IMR-90 (cell line): ENCODE data around the gene DAAM1. TPM values are rescaled to one million over a fixed set of nuclear protein-coding genes. Genes with fewer than 3 reads are reported as not detected.

Source experiments
- ATAC-seq: fragments of 200-7000 bp; cut with Tn5 transposase; 2 replicates; pipeline ENCODE4 v1.9.1; 2020; ENCODE audit warnings: low read depth, mild to moderate bottlenecking, moderate library complexity
- BruUV-seq: library from RNA; stranded (reverse); fragments of 400-500 nt; replicated peaks from 2 replicates; lab custom pipeline; 2021; lab: Mats Ljungman, UMichigan
- CTCF ChIA-PET: fragments of 300-600 bp; formaldehyde crosslinking; extraction: SDS; loops from one replicate; lab custom pipeline; 2021; ENCODE audit warnings: antibody characterized with exemption; lab: Yijun Ruan, JAX
- POLR2A ChIA-PET: fragments of 300-600 bp; sonication (Branson Sonifier 250); formaldehyde crosslinking; loops from one replicate; lab custom pipeline; 2022; ENCODE audit warnings: antibody characterized with exemption; ENCODE audit not compliant: unreplicated experiment; lab: Charles Lee
- DNase-seq: peaks from one replicate; pipeline ENCODE4 v3.0.0; 2013
- H2AFZ ChIP-seq: replicated peaks from 2 replicates; pipeline ENCODE3; 2013; ENCODE audit warnings: low read length, mild to moderate bottlenecking; ENCODE audit not compliant: poor library complexity
- H2AK5ac ChIP-seq: 2 replicates; pipeline ENCODE4 v1.6.1; 2013; ENCODE audit warnings: low read depth, low read length, inconsistent platforms
- H2AK9ac ChIP-seq: replicated peaks from 2 replicates; pipeline ENCODE3; 2013; ENCODE audit warnings: mild to moderate bottlenecking, low read depth, low read length, moderate library complexity; ENCODE audit not compliant: poor library complexity
- H2BK120ac ChIP-seq: 2 replicates; pipeline ENCODE4 v1.6.1; 2013; ENCODE audit warnings: low read depth, low read length, inconsistent platforms
- H2BK15ac ChIP-seq: 3 replicates; pipeline ENCODE4 v1.6.1; 2013; ENCODE audit warnings: low read depth, low read length, inconsistent platforms
- H2BK20ac ChIP-seq: 2 replicates; pipeline ENCODE4 v1.6.1; 2013; ENCODE audit warnings: low read depth, mild to moderate bottlenecking, inconsistent platforms, low read length, moderate library complexity
- H2BK5ac ChIP-seq: 2 replicates; pipeline ENCODE4 v1.6.1; 2013; ENCODE audit warnings: mild to moderate bottlenecking, low read depth, low read length, inconsistent platforms; ENCODE audit not compliant: poor library complexity, severe bottlenecking
- H3K14ac ChIP-seq: replicated peaks from 2 replicates; pipeline ENCODE4 v1.6.1; 2013; ENCODE audit warnings: low read depth, low read length, inconsistent platforms
- H3K18ac ChIP-seq: 2 replicates; pipeline ENCODE4 v1.6.1; 2013; ENCODE audit warnings: low read depth, low read length, control low read depth
- H3K23ac ChIP-seq: 2 replicates; pipeline ENCODE4 v1.6.1; 2013; ENCODE audit warnings: low read depth, low read length, inconsistent platforms
- H3K27ac ChIP-seq: 2 replicates; pipeline ENCODE4 v1.5.1; 2013; ENCODE audit warnings: mild to moderate bottlenecking, control low read depth, low read length; ENCODE audit not compliant: insufficient read depth
- H3K27me3 ChIP-seq: 2 replicates; pipeline ENCODE4 v1.6.1; 2013; ENCODE audit warnings: low read length; ENCODE audit not compliant: control insufficient read depth, insufficient read depth
- H3K36me3 ChIP-seq: 2 replicates; pipeline ENCODE4 v1.6.1; 2013; ENCODE audit warnings: low read length, mixed read lengths; ENCODE audit not compliant: control insufficient read depth, insufficient read depth
- H3K4ac ChIP-seq: 2 replicates; pipeline ENCODE4 v1.6.1; 2013; ENCODE audit warnings: low read depth, low read length, inconsistent platforms
- H3K4me1 ChIP-seq: 2 replicates; pipeline ENCODE4 v1.6.1; 2013; ENCODE audit warnings: low read length, mixed read lengths; ENCODE audit not compliant: control insufficient read depth, insufficient read depth
- H3K4me2 ChIP-seq: 2 replicates; pipeline ENCODE4 v1.6.1; 2013; ENCODE audit warnings: low read depth, mild to moderate bottlenecking, control low read depth, low read length, moderate library complexity
- H3K4me3 ChIP-seq: 2 replicates; pipeline ENCODE4 v1.5.1; 2013; ENCODE audit warnings: low read depth, mild to moderate bottlenecking, control low read depth, low read length, moderate library complexity; ENCODE audit not compliant: insufficient read depth
- H3K56ac ChIP-seq: 2 replicates; pipeline ENCODE4 v1.6.1; 2013; ENCODE audit warnings: low read length, inconsistent platforms; ENCODE audit not compliant: insufficient read depth; ENCODE audit errors: extremely low read depth
- H3K79me1 ChIP-seq, 2 experiments: 2 replicates each; pipeline ENCODE4 v1.6.1; 2013; ENCODE audit warnings: low read length in 2 of 2, inconsistent platforms in 1 of 2, low read depth in 1 of 2
- H3K9ac ChIP-seq: 2 replicates; pipeline ENCODE4 v1.6.1; 2013; ENCODE audit warnings: low read depth, low read length, control low read depth
- H3K9me1 ChIP-seq: 2 replicates; pipeline ENCODE4 v1.6.1; 2013; ENCODE audit warnings: low read length, inconsistent platforms; ENCODE audit not compliant: insufficient read depth
- H3K9me3 ChIP-seq: 2 replicates; pipeline ENCODE4 v1.6.1; 2013; ENCODE audit warnings: low read length; ENCODE audit not compliant: control insufficient read depth, insufficient read depth
- H4K20me1 ChIP-seq: 2 replicates; pipeline ENCODE4 v1.6.1; 2013; ENCODE audit warnings: low read length, inconsistent platforms; ENCODE audit not compliant: insufficient read depth
- H4K5ac ChIP-seq: 2 replicates; pipeline ENCODE4 v1.6.1; 2013; ENCODE audit warnings: mild to moderate bottlenecking, low read depth, low read length, control low read depth
- H4K8ac ChIP-seq, 2 experiments: 2 replicates each; pipeline ENCODE4 v1.6.1; 2013; ENCODE audit warnings: low read depth in 2 of 2, low read length in 2 of 2, control low read depth in 1 of 2, inconsistent platforms in 1 of 2
- H4K91ac ChIP-seq: 2 replicates; pipeline ENCODE4 v1.6.1; 2013; ENCODE audit warnings: low read depth, low read length, inconsistent platforms; ENCODE audit not compliant: insufficient read depth
- BHLHE40 ChIP-seq: fragments of 150-350 bp; IDR thresholded peaks from 2 replicates; pipeline ENCODE4 v1.6.1; 2016; ENCODE audit warnings: mild to moderate bottlenecking, low read depth, low read length
- CEBPB ChIP-seq: IDR thresholded peaks from 2 replicates; pipeline ENCODE4 v1.6.1; 2012; ENCODE audit warnings: low read depth, low read length, improper control_type of control experiment
- CHD1 ChIP-seq: IDR thresholded peaks from 2 replicates; pipeline ENCODE4 v1.6.1; 2012; ENCODE audit warnings: low read depth, low read length, improper control_type of control experiment
- FOS ChIP-seq: fragments of 150-350 bp; IDR thresholded peaks from 2 replicates; pipeline ENCODE4 v1.6.1; 2016; ENCODE audit warnings: low read depth, low read length
- MAFK ChIP-seq: IDR thresholded peaks from 2 replicates; pipeline ENCODE4 v1.6.1; 2012; ENCODE audit warnings: low read depth, low read length, improper control_type of control experiment
- MAZ ChIP-seq: IDR thresholded peaks from 2 replicates; pipeline ENCODE4 v1.6.1; 2012; ENCODE audit warnings: low read depth, mild to moderate bottlenecking, low read length, improper control_type of control experiment, moderate library complexity, borderline replicate concordance
- MXI1 ChIP-seq: IDR thresholded peaks from 2 replicates; pipeline ENCODE4 v1.6.1; 2012; ENCODE audit warnings: low read depth, mild to moderate bottlenecking, low read length, moderate library complexity, borderline replicate concordance
- NFE2L2 ChIP-seq: fragments of 150-350 bp; IDR thresholded peaks from 2 replicates; pipeline ENCODE4 v1.6.1; 2016; ENCODE audit warnings: low read depth, mild to moderate bottlenecking, low read length
- POLR2A ChIP-seq: IDR thresholded peaks from 2 replicates; pipeline ENCODE4 v1.6.1; 2012; ENCODE audit warnings: mild to moderate bottlenecking, low read depth, low read length
- RAD21 ChIP-seq: IDR thresholded peaks from 2 replicates; pipeline ENCODE4 v1.6.1; 2012; ENCODE audit warnings: low read length, improper control_type of control experiment
- RCOR1 ChIP-seq: IDR thresholded peaks from 2 replicates; pipeline ENCODE4 v1.6.1; 2012; ENCODE audit warnings: mild to moderate bottlenecking, low read length, improper control_type of control experiment; ENCODE audit not compliant: insufficient replicate concordance
- RFX5 ChIP-seq: IDR thresholded peaks from 2 replicates; pipeline ENCODE4 v1.8.0; 2012; ENCODE audit warnings: low read depth, mild to moderate bottlenecking, low read length, moderate library complexity
- SMC3 ChIP-seq: fragments of 150-350 bp; IDR thresholded peaks from 2 replicates; pipeline ENCODE4 v1.6.1; 2016; ENCODE audit warnings: low read depth, mild to moderate bottlenecking, antibody characterized with exemption, low read length, moderate library complexity
- WGBS, 2 experiments: methylation state at CpG; one replicate each; pipeline versions ENCODE4 v1.1.5 to v1.1.7; 2013; ENCODE audit warnings: missing lambda C conversion rate in 2 of 2; ENCODE audit not compliant: insufficient read length in 1 of 2; ENCODE audit errors: extremely low coverage in 2 of 2; 5-methylcytosine and 5-hydroxymethylcytosine counted together
- dilution Hi-C: fragments of 300-500 bp; cut with HindIII; formaldehyde crosslinking; loops from one replicate; pipeline ENCODE4 v1.14.3; 2018; ENCODE audit warnings: low sequenced_read_pairs; ENCODE audit not compliant: unreplicated experiment
- in situ Hi-C: fragments of 300-500 bp; cut with MboI; formaldehyde crosslinking; loops from 3 replicates; pipeline ENCODE4 v1.14.3; 2019; ENCODE audit warnings: low sequenced_read_pairs, inconsistent platforms, mixed read lengths
- intact Hi-C: fragments of 100-400 bp; cut with micrococcal nuclease; formaldehyde crosslinking; loops from 2 replicates; pipeline ENCODE4 v1.10.0; 2022
- polyA plus RNA-seq, 3 experiments: library from polyadenylated mRNA; depleted of rRNA; stranded (reverse); fragments of >200 nt; gene quantifications; 2 replicates each; pipeline ENCODE4 v1.2.3, GENCODE V29; 2012; ENCODE audit warnings: low replicate concordance in 1 of 3
- total RNA-seq: library from RNA; depleted of rRNA; stranded (reverse); fragments of >200 nt; gene quantifications from 2 replicates; pipeline ENCODE4 v1.2.3, GENCODE V29; 2012
- TF ChIP-seq, protein P1 (sequence below): fragments of 150-350 bp; IDR thresholded peaks from 2 replicates; pipeline ENCODE4 v1.6.1; 2016; ENCODE audit warnings: low read depth, mild to moderate bottlenecking, low read length, moderate library complexity, borderline replicate concordance
- TF ChIP-seq, protein P2 (sequence below): conservative IDR thresholded peaks from 2 replicates; pipeline ENCODE4 v1.5.1; 2012; ENCODE audit warnings: mild to moderate bottlenecking, low read depth, low read length, improper control_type of control experiment
- TF ChIP-seq, protein P3 (sequence below): fragments of 150-350 bp; IDR thresholded peaks from 2 replicates; pipeline ENCODE4 v1.6.1; 2017; ENCODE audit warnings: mild to moderate bottlenecking, antibody characterized with exemption, low read length, low read depth

The DAAM1 gene
- total and polyA plus RNA-seq, 2 of the 4 experiments (the other 2 are of a cell fraction), result 4.8 to 5.4 TPM

- H3K79me1 ChIP-seq, result peaks cover 0 to 7% of the 10 kb centered on the region in 2 experiments; a peak in 2 of 4 replicates
- 0 out of 2 replicates have a peak, but pooled peaks cover 1% of the 10 kb centered on the region for H3K4me1 ChIP-seq
- H3K56ac ChIP-seq, result no peak overlapping the region
- H3K14ac ChIP-seq, result no peak overlapping the region
- H3K9ac ChIP-seq, result no peak overlapping the region
- no peak overlapping the region for H2BK5ac ChIP-seq
- no CpG with 5 or more reads among the region's 2 CpGs for WGBS, 2 experiments
- H3K27me3 ChIP-seq, result no peaks in the 10 kb centered on the region
- no peaks in the 10 kb centered on the region for H3K9me1 ChIP-seq
- H4K8ac ChIP-seq, result no peak overlapping the region
- no peak overlapping the region for H3K4ac ChIP-seq
- no peaks in the 10 kb centered on the region for H4K20me1 ChIP-seq
- no peak for TF ChIP-seq MXI1
- no peak for TF ChIP-seq BHLHE40
- no peak for TF ChIP-seq SMC3
- TF ChIP-seq RAD21, result no peak
- TF ChIP-seq FOS, result no peak
- no peak for TF ChIP-seq NFE2L2
- TF ChIP-seq MAFK, result no peak
- no peak for TF ChIP-seq MAZ
- no peak for TF ChIP-seq RFX5
- TF ChIP-seq CHD1, result no peak
- no peak for TF ChIP-seq CEBPB
- no peak for TF ChIP-seq RCOR1
- TF ChIP-seq, protein P1, sequence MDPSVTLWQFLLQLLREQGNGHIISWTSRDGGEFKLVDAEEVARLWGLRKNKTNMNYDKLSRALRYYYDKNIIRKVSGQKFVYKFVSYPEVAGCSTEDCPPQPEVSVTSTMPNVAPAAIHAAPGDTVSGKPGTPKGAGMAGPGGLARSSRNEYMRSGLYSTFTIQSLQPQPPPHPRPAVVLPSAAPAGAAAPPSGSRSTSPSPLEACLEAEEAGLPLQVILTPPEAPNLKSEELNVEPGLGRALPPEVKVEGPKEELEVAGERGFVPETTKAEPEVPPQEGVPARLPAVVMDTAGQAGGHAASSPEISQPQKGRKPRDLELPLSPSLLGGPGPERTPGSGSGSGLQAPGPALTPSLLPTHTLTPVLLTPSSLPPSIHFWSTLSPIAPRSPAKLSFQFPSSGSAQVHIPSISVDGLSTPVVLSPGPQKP, result no peak
- no peak for TF ChIP-seq POLR2A
- TF ChIP-seq, protein P2, sequence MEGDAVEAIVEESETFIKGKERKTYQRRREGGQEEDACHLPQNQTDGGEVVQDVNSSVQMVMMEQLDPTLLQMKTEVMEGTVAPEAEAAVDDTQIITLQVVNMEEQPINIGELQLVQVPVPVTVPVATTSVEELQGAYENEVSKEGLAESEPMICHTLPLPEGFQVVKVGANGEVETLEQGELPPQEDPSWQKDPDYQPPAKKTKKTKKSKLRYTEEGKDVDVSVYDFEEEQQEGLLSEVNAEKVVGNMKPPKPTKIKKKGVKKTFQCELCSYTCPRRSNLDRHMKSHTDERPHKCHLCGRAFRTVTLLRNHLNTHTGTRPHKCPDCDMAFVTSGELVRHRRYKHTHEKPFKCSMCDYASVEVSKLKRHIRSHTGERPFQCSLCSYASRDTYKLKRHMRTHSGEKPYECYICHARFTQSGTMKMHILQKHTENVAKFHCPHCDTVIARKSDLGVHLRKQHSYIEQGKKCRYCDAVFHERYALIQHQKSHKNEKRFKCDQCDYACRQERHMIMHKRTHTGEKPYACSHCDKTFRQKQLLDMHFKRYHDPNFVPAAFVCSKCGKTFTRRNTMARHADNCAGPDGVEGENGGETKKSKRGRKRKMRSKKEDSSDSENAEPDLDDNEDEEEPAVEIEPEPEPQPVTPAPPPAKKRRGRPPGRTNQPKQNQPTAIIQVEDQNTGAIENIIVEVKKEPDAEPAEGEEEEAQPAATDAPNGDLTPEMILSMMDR, result no peak
- TF ChIP-seq, protein P3, sequence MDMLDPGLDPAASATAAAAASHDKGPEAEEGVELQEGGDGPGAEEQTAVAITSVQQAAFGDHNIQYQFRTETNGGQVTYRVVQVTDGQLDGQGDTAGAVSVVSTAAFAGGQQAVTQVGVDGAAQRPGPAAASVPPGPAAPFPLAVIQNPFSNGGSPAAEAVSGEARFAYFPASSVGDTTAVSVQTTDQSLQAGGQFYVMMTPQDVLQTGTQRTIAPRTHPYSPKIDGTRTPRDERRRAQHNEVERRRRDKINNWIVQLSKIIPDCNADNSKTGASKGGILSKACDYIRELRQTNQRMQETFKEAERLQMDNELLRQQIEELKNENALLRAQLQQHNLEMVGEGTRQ, result no peak
- no peak overlapping the region for H3K4me3 ChIP-seq
- H3K23ac ChIP-seq, result no peak overlapping the region
- BruUV-seq, result no TSS peak
- no peak overlapping the region for H4K91ac ChIP-seq
- no peak overlapping the region for H4K5ac ChIP-seq
- dilution Hi-C loops, result no loop called here
- ATAC-seq (no peak), DNase-seq (no peak)
- in situ Hi-C loops, result no loop called here
- H3K9me3 ChIP-seq, result no peaks in the 10 kb centered on the region
- CTCF ChIA-PET, result no interaction called here
- no peak overlapping the region for H3K4me2 ChIP-seq
- no peak overlapping the region for H2AK5ac ChIP-seq
- H2AK9ac ChIP-seq, result no peak overlapping the region
- POLR2A ChIA-PET, result no interaction called here
- intact Hi-C loops, result no loop called here
- no peak overlapping the region for H3K18ac ChIP-seq
- H2BK20ac ChIP-seq, result no peak overlapping the region
- no peak overlapping the region for H2BK120ac ChIP-seq
- H3K36me3 ChIP-seq, result no peaks in the 10 kb centered on the region
- no peak overlapping the region for H3K27ac ChIP-seq
- no peak overlapping the region for H2AFZ ChIP-seq
- no peak overlapping the region for H2BK15ac ChIP-seq
These were observed 15.8 kb downstream of the DAAM1 start for GRCh38 chr14:59204305-59204704.
